HFF-Myc (cell line): ENCODE measurements around the gene F7.

Source experiments
- DNase-seq: peaks from one replicate; pipeline ENCODE4 v3.0.0-alpha.2; 2011; ENCODE audit warnings: low read depth; ENCODE audit errors: extremely low read depth
- H3K4me3 ChIP-seq: replicated peaks from 2 replicates; pipeline ENCODE4 v1.5.1; 2011; ENCODE audit warnings: low read depth, mild to moderate bottlenecking, control low read depth, low read length
- TF ChIP-seq, protein P1 (sequence below): IDR thresholded peaks from 2 replicates; pipeline ENCODE4 v1.5.1; 2012; ENCODE audit warnings: mild to moderate bottlenecking, low read depth, low read length, control low read depth; ENCODE audit errors: missing control alignments

F7 gene

DNA sequence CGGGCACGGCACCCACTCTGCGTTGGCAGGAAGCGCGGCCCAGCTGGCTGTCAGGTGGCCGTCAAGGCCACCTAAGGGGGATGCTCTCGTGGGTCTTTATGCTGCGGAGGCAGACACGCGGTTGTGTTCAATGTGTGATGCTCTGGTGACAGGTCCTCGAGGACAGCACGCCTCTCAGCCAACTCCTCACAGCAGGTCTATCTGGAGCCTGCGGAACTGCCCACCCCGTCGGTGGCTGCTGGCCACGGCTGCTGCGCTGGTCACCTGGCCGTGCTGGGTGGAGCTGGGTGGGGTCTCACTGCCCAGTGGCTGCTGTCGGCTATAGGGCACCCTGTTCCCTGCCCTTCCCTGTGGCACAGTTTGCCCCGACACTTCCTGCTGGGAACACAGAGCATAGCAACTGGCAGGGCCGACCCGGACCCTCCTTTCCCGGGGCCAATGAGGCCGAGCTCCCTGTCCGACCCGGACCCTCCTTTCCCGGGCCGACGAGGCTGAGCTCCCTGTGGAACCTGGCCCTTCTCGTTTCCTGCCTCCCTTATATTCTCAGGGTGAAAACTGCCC lies 14.3 kb upstream of the F7 start:
- no peak overlapping the region for H3K4me3 ChIP-seq
- no peak for DNase-seq
- TF ChIP-seq, protein P1, sequence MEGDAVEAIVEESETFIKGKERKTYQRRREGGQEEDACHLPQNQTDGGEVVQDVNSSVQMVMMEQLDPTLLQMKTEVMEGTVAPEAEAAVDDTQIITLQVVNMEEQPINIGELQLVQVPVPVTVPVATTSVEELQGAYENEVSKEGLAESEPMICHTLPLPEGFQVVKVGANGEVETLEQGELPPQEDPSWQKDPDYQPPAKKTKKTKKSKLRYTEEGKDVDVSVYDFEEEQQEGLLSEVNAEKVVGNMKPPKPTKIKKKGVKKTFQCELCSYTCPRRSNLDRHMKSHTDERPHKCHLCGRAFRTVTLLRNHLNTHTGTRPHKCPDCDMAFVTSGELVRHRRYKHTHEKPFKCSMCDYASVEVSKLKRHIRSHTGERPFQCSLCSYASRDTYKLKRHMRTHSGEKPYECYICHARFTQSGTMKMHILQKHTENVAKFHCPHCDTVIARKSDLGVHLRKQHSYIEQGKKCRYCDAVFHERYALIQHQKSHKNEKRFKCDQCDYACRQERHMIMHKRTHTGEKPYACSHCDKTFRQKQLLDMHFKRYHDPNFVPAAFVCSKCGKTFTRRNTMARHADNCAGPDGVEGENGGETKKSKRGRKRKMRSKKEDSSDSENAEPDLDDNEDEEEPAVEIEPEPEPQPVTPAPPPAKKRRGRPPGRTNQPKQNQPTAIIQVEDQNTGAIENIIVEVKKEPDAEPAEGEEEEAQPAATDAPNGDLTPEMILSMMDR, result no peak

GRCh38 chr13:113091891-113092775 lies 13.5 kb upstream of the F7 start:
- TF ChIP-seq, protein P1, result no peak
- no peak overlapping the region for H3K4me3 ChIP-seq
- no peak for DNase-seq

DNA sequence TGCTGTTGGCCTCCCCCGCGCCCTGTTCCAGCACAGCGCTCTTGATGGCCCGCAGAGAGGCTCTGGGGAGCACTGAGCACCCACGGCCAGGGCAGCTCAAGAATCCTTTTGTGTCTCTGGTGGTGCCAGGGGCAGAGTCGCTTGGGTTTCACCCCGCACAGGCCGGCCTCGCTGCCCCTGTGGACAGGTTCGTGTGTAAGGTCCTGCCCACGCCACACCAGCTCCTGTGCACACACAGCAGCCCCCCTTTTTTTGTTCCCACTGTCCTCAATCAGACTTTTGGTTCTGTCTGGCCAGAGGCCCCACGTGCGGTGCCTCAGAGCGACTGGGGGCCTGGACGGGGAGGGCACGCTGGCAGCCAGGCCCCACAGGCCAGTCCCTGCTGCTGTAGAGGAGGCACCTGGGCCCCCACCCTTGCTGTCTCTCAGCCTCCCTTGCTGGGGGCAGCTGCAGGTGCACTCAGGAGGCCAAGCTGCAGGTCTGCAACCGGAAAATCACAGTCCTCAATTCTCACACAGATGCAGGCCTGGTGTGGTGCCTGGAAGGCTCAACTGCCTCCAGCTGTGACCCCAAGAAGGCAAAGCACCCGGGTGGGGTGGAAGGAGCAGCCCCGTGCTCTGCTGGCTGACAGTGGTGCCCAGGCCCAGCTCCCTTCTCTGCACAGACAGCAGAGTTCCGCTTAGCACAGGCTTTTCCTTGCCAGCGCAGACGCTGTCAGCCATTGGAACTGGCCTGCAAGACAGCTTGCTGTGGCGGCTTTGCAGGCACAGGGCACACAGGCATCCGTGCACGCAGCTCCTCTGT lies 12.6 kb upstream of the F7 start:
- no peak for DNase-seq
- no peak overlapping the region for H3K4me3 ChIP-seq
- TF ChIP-seq, protein P1, result no peak

DNA sequence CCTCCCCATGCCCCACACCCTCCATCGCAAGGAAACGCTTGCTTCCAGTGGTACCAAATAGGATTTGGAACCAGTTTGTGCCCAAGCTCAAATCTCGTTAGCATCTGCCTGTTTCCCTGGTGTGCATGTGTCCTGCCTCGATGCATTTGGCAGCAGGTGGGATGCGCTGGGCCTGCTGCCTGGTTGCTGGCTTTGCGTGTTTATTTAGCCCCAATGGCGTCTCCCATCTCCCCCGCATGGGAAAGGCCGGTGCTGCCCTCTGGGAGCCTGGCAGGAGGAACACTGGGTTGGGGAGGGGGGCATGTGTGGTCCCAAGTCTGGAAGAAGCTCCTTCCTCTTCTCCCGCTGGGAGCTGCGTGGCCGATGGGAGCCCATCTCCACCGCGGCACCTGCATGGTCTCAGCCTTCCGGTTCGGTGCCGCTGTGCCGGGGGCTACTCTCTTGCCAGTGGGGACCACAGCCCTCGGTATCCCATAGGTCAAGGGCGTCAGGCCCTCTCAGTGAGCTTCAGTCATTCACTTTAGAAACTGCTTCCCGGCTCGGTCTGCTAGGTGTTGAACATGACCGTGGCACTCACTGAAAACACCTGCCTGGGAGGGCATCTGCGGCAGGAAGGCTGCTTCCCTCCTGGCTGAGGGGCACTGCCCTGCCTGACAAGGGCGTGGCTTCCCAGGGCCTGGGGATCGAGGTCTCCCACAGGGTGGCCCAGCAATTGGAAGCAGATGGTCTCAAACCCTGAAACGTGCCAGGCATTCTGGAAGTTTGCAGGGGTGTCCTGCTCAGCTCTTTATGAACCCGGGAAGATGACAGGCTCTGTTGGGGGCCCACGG lies 11.8 kb upstream of the F7 start:
- H3K4me3 ChIP-seq, result no peak overlapping the region
- no peak for DNase-seq
- TF ChIP-seq, protein P1, result no peak

DNA sequence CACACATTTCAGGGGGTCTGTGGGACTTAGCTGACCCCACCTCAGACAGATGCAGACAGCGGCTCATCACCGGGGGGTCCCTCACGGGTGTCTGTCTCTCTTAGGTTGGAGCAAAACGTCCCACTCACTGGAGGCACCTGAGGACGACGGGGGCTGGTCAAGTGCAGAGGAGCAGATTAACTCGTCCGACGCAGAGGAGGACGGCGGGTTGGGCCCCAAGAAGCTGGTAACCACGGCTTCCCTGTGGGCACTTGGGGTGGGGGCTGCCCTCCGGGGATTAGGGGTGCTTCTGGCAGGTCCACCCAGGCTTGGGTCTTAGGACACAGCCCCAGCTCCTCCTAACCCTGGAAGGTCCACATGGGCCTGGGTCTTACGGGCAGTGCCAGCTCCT lies 11.2 kb upstream of the F7 start:
- H3K4me3 ChIP-seq, result no peak overlapping the region
- TF ChIP-seq, protein P1, result no peak
- no peak for DNase-seq
